GM12874 (cell line): Measurements from ENCODE around the gene CUEDC2.

Experiments
- CTCF ChIP-seq: IDR thresholded peaks from 2 replicates; pipeline ENCODE4 v1.5.1; 2011; ENCODE audit warnings: low read depth, mild to moderate bottlenecking, control low read depth, low read length, moderate library complexity; ENCODE audit not compliant: insufficient read depth

The CUEDC2 gene

GRCh38 chr10:102414749-102415148 is 17.6 kb downstream of the CUEDC2 start:
- no peak for TF ChIP-seq CTCF

DNA sequence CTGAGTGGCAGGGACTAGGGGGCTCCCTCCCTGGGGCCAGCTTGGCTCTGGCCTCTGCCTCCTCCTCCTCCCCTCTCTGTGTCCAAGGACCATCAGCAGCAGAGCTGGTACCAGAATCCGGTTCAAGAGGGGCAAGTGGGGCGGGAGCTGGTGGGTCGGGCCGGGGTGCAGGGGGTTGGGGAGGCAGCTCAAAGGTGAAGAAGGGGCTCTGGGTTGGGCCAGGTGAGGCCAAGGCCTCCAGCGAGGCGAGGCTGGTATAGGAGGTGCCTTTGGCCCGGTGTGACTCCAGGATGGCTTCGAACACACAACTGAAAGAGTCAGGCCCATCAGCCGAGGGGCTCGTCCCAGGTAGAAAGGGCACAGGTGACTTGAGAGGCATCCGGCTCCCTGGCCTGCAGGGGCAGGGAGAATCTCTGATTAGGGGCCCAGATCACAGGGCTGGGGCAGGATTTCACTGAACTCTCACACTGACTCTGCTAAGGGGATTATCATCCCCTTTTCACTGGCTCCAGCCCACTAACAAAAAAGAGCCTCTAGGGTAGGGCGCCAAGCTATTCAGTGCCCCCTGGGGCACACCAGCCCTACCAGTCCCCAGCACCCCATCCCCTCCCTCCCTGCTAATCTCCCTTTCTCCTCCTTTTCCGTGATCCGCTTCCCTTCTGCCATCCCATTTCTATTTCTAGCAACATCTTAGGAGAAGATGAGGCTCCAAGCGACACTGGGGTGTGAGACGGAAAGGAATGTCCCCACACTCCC is 18.4 kb downstream of the CUEDC2 start:
- no peak for TF ChIP-seq CTCF

DNA sequence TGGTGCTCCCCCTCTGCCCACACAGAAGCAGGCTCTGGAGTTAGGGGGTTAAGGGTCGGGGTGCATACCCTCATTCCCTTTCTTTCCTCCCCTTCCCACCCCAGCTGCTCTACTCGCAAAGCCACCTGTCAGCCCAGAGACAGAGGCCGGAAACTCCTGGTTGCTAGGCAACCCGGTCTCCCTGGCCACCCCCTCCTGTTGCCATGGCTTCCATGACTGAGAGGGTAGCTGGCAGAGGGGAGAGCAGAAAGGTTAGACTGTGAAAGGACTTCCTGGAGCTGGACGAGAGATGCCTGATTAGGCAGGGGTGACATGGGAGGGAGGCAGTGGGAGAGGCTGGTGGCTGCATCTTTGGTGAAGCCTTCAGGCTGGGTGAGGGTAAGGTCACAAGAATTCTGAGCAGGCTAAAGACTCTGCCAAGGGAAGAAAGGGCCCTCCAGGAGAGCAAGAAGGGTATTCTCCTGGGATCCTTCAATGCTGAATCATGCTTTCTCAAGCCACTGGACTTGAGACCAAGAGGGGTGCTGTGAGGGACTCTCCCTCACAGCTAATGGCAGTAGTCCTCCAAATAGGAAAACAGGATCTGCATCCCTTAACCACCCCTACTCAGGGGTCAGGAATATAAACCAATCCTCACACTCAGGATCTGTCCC is 19.2 kb downstream of the CUEDC2 start:
- TF ChIP-seq CTCF = no peak

- no peak for TF ChIP-seq CTCF
Measured at GRCh38 chr10:102412293-102412692, 20.1 kb downstream of the CUEDC2 start.

- TF ChIP-seq CTCF = no peak
Measured at GRCh38 chr10:102411341-102412255, 20.8 kb downstream of the CUEDC2 start.

- TF ChIP-seq CTCF = no peak
Measured at GRCh38 chr10:102410429-102411073, 21.8 kb downstream of the CUEDC2 start.
